Neural cell (in vitro differentiated cells): ENCODE results near the gene MAP2K6. TPM values are rescaled to one million over a fixed set of nuclear protein-coding genes. Genes with fewer than 3 reads are reported as not detected.

Source experiments
- H2AFZ ChIP-seq: fragments of 200-600, 300-800 bp; sonication (generic), shearing (Covaris generic); 2 replicates; pipeline ENCODE4 v1.6.0; 2014; ENCODE audit warnings: low read depth, mild to moderate bottlenecking, antibody characterized with exemption, low read length, moderate library complexity
- H3F3A ChIP-seq: fragments of 200-600 bp; shearing (Covaris generic); 2 replicates; pipeline ENCODE4 v1.6.1; 2016; ENCODE audit warnings: mild to moderate bottlenecking, moderate library complexity, mixed read lengths, antibody characterized with exemption, low read length; ENCODE audit not compliant: insufficient read depth, poor library complexity, severe bottlenecking
- H3K27ac ChIP-seq: fragments of 200-600, 300-800 bp; sonication (generic), shearing (Covaris generic); 2 replicates; pipeline ENCODE4 v1.5.1; 2014; ENCODE audit warnings: mild to moderate bottlenecking, low read length, moderate library complexity
- H3K27me3 ChIP-seq: fragments of 300-800, 200-600 bp; sonication (generic), shearing (Covaris generic); 2 replicates; pipeline ENCODE4 v1.6.0; 2014; ENCODE audit warnings: mild to moderate bottlenecking, low read depth, low read length, moderate library complexity; ENCODE audit not compliant: insufficient read depth
- H3K36me3 ChIP-seq: fragments of 300-800, 200-600 bp; sonication (generic), shearing (Covaris generic); 2 replicates; pipeline ENCODE4 v1.5.1; 2014; ENCODE audit warnings: mild to moderate bottlenecking, antibody characterized with exemption, low read length, moderate library complexity; ENCODE audit not compliant: insufficient read depth
- H3K4me2 ChIP-seq: fragments of 300-800, 200-600 bp; sonication (generic), shearing (Covaris generic); 2 replicates; pipeline ENCODE4 v1.6.0; 2014; ENCODE audit warnings: mild to moderate bottlenecking, low read length
- H3K4me3 ChIP-seq: fragments of 300-800, 200-600 bp; sonication (generic), shearing (Covaris generic); 2 replicates; pipeline ENCODE4 v1.5.1; 2014; ENCODE audit warnings: mild to moderate bottlenecking, low read length, moderate library complexity
- H3K79me2 ChIP-seq: fragments of 200-600 bp; shearing (Covaris generic); replicated peaks from 2 replicates; pipeline ENCODE4 v1.6.0; 2014; ENCODE audit warnings: mild to moderate bottlenecking, low read length, moderate library complexity; ENCODE audit not compliant: insufficient read depth
- H3K9ac ChIP-seq: fragments of 300-800, 200-600 bp; sonication (generic), shearing (Covaris generic); 2 replicates; pipeline ENCODE4 v1.6.1; 2016; ENCODE audit warnings: mild to moderate bottlenecking, low read length, mixed read lengths
- H3K9me2 ChIP-seq: fragments of 200-600 bp; shearing (Covaris generic); 2 replicates; pipeline ENCODE4 v1.6.1; 2016; ENCODE audit warnings: mild to moderate bottlenecking, low read length, mixed read lengths; ENCODE audit not compliant: insufficient read depth
- H3K9me3 ChIP-seq: fragments of 200-600, 300-800 bp; sonication (generic), shearing (Covaris generic); 2 replicates; pipeline ENCODE4 v1.6.1; 2016; ENCODE audit warnings: mild to moderate bottlenecking, mixed run types, low read length, moderate library complexity, mixed read lengths
- H4K20me1 ChIP-seq: fragments of 200-600 bp; shearing (Covaris generic); 2 replicates; pipeline ENCODE4 v1.6.1; 2016; ENCODE audit warnings: mild to moderate bottlenecking, mixed run types; ENCODE audit not compliant: insufficient read depth
- EP300 ChIP-seq: fragments of 450-650 bp; conservative IDR thresholded peaks from 2 replicates; pipeline ENCODE4 v1.6.1; 2014; ENCODE audit warnings: antibody characterized with exemption, mild to moderate bottlenecking, moderate library complexity; ENCODE audit not compliant: poor library complexity, severe bottlenecking
- EZH2 ChIP-seq: fragments of 200-600, 300-800 bp; shearing (Covaris generic), sonication (generic); IDR thresholded peaks from 2 replicates; pipeline ENCODE4 v1.6.1; 2014; ENCODE audit warnings: antibody characterized with exemption, low read length, borderline replicate concordance, mild to moderate bottlenecking; ENCODE audit not compliant: insufficient read depth, poor library complexity, severe bottlenecking
- MXI1 ChIP-seq: fragments of 450-650 bp; conservative IDR thresholded peaks from 2 replicates; pipeline ENCODE4 v1.6.1; 2014; ENCODE audit warnings: antibody characterized with exemption, mild to moderate bottlenecking; ENCODE audit not compliant: poor library complexity, severe bottlenecking
- POLR2AphosphoS5 ChIP-seq: IDR thresholded peaks from 2 replicates; pipeline ENCODE4 v1.6.1; 2012
- RAD21 ChIP-seq: fragments of 450-650 bp; conservative IDR thresholded peaks from 2 replicates; pipeline ENCODE4 v1.6.1; 2014; ENCODE audit warnings: antibody characterized with exemption, mild to moderate bottlenecking, moderate library complexity
- REST ChIP-seq: IDR thresholded peaks from 2 replicates; pipeline ENCODE4 v1.6.1; 2012; ENCODE audit warnings: borderline replicate concordance
- SMC3 ChIP-seq: fragments of 450-650 bp; conservative IDR thresholded peaks from 2 replicates; pipeline ENCODE4 v1.6.1; 2014; ENCODE audit warnings: antibody characterized with exemption, mild to moderate bottlenecking, moderate library complexity; ENCODE audit not compliant: poor library complexity
- TAF1 ChIP-seq: IDR thresholded peaks from 2 replicates; pipeline ENCODE4 v1.6.1; 2012; ENCODE audit warnings: low read depth
- polyA plus RNA-seq: library from polyadenylated mRNA; depleted of rRNA; stranded (reverse); fragments of >200 nt; gene quantifications from 2 replicates; pipeline ENCODE4 v1.2.3, GENCODE V29; 2014
- TF ChIP-seq, protein P1 (sequence below): fragments of 450-650 bp; IDR thresholded peaks from 2 replicates; pipeline ENCODE4 v1.5.1; 2014; ENCODE audit warnings: antibody characterized with exemption, mild to moderate bottlenecking, moderate library complexity; ENCODE audit not compliant: poor library complexity, severe bottlenecking

MAP2K6 gene
- polyA plus RNA-seq, 1 donor from 2014 or later, result 10.5 TPM

DNA sequence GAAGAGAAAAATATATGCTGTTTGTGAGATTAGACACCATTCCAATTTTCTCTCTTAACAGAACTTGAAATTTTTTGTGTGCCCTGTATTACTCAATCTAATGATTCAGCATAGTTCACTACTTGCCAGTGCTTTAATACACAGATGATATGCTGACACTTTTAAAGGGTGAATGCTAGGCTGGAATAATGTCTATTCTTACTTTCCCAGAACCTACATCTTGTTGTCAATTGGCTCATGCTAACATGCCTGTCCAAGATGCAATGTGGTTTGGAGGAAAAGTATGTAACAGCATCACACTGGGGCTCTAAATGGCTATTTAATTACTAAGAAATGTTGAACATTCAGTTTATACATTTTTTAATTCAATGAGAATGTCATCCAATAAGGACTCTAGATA lies 7.6 kb upstream of the MAP2K6 start:
- no peaks in the 10 kb centered on the region for H3K79me2 ChIP-seq
- no peak overlapping the region for H3K27ac ChIP-seq
- H3K36me3 ChIP-seq, result no peaks in the 10 kb centered on the region
- no peaks in the 10 kb centered on the region for H4K20me1 ChIP-seq
- H2AFZ ChIP-seq, result no peak overlapping the region
- no peak overlapping the region for H3K4me3 ChIP-seq
- H3K9me3 ChIP-seq, result no peaks in the 10 kb centered on the region
- H3K9me2 ChIP-seq, result no peaks in the 10 kb centered on the region
- no peaks in the 10 kb centered on the region for H3K27me3 ChIP-seq
- TF ChIP-seq TAF1 (no peak), REST (no peak), MXI1 (no peak), EZH2 (no peak), SMC3 (no peak), EP300 (no peak), RAD21 (no peak), POLR2AphosphoS5 (no peak)
- TF ChIP-seq, protein P1, sequence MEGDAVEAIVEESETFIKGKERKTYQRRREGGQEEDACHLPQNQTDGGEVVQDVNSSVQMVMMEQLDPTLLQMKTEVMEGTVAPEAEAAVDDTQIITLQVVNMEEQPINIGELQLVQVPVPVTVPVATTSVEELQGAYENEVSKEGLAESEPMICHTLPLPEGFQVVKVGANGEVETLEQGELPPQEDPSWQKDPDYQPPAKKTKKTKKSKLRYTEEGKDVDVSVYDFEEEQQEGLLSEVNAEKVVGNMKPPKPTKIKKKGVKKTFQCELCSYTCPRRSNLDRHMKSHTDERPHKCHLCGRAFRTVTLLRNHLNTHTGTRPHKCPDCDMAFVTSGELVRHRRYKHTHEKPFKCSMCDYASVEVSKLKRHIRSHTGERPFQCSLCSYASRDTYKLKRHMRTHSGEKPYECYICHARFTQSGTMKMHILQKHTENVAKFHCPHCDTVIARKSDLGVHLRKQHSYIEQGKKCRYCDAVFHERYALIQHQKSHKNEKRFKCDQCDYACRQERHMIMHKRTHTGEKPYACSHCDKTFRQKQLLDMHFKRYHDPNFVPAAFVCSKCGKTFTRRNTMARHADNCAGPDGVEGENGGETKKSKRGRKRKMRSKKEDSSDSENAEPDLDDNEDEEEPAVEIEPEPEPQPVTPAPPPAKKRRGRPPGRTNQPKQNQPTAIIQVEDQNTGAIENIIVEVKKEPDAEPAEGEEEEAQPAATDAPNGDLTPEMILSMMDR, result no peak
- no peak overlapping the region for H3K9ac ChIP-seq
- H3K4me2 ChIP-seq, result no peak overlapping the region
- no peaks in the 10 kb centered on the region for H3F3A ChIP-seq

DNA sequence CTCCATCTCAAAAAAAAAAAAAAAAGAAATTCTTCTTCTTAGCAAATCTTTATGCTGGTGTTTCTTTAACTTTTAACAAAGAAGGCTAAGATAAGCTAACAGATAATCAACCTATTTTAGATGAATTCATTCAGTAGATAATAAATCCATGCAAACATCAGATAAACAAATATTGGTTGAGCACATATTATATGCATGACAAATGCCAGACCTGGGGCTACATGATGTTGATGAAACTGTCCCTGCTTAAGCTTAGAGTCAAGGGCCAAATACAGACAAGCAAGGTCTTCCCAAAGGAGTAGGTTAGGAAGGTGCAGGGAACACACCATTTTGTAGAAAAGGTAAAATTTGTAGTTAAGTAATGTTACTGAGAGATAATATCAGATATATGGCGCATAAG lies 6.7 kb upstream of the MAP2K6 start:
- no peaks in the 10 kb centered on the region for H3F3A ChIP-seq
- H3K27me3 ChIP-seq, result no peaks in the 10 kb centered on the region
- no peak overlapping the region for H3K9ac ChIP-seq
- no peak overlapping the region for H3K27ac ChIP-seq
- no peak overlapping the region for H2AFZ ChIP-seq
- H3K9me3 ChIP-seq, result no peaks in the 10 kb centered on the region
- H3K4me3 ChIP-seq, result no peak overlapping the region
- no peaks in the 10 kb centered on the region for H4K20me1 ChIP-seq
- no peaks in the 10 kb centered on the region for H3K9me2 ChIP-seq
- H3K79me2 ChIP-seq, result no peaks in the 10 kb centered on the region
- no peak for TF ChIP-seq EP300
- TF ChIP-seq RAD21, result no peak
- TF ChIP-seq, protein P1, result no peak
- no peak for TF ChIP-seq REST
- no peak for TF ChIP-seq POLR2AphosphoS5
- TF ChIP-seq SMC3, result no peak
- no peak for TF ChIP-seq MXI1
- TF ChIP-seq EZH2, result no peak
- TF ChIP-seq TAF1, result no peak
- H3K36me3 ChIP-seq, result no peaks in the 10 kb centered on the region
- no peak overlapping the region for H3K4me2 ChIP-seq
